Skin of body (tissue), 2 donors: ENCODE measurements around the gene PRL. TPM values are rescaled to one million over a fixed set of nuclear protein-coding genes. Genes with fewer than 3 reads are reported as not detected.

Source experiments
- DNase-seq: peaks from one replicate; lab custom pipeline; 2025; lab: John Stamatoyannopoulos, UW
- total RNA-seq: library from RNA; depleted of rRNA; stranded (reverse); fragments of >200 nt; gene quantifications from one replicate; pipeline ENCODE4 v1.2.3, GENCODE V29; 2014

PRL gene
- total RNA-seq, 1 donor from 2014 or later = 0.39 TPM

GRCh38 chr6:22295145-22295544 is 1.7 kb downstream of the PRL start:
- no peak for DNase-seq

GRCh38 chr6:22294301-22294700 is 2.5 kb downstream of the PRL start:
- no peak for DNase-seq

GRCh38 chr6:22290045-22290444 is 6.8 kb downstream of the PRL start:
- DNase-seq = no peak

GRCh38 chr6:22288721-22289120 is 8.1 kb downstream of the PRL start:
- no peak for DNase-seq

- no peak for DNase-seq
Observed at GRCh38 chr6:22284666-22285065, 12.2 kb downstream of the PRL start.

GRCh38 chr6:22281341-22282085 is 15.3 kb downstream of the PRL start:
- no peak for DNase-seq

GRCh38 chr6:22279427-22279826 is 17.4 kb downstream of the PRL start:
- no peak for DNase-seq

GRCh38 chr6:22271081-22271480 is 25.8 kb downstream of the PRL start:
- DNase-seq = peak; percentile 69

GRCh38 chr6:22263748-22264147 is 33.1 kb downstream of the PRL start:
- no peak for DNase-seq

- DNase-seq = no peak
Observed at GRCh38 chr6:22254886-22255285, 42.0 kb downstream of the PRL start.

- no peak for DNase-seq
Observed at GRCh38 chr6:22253955-22254655, 42.7 kb downstream of the PRL start.

- no peak for DNase-seq
Observed at GRCh38 chr6:22251348-22251747, 45.5 kb downstream of the PRL start.

- DNase-seq = no peak
Observed at GRCh38 chr6:22250486-22250885, 46.4 kb downstream of the PRL start.

GRCh38 chr6:22249711-22250350 is 47.0 kb downstream of the PRL start:
- peak; percentile 57 for DNase-seq

- DNase-seq = peak; percentile 27
Observed at GRCh38 chr6:22248513-22249308, 48.1 kb downstream of the PRL start.

GRCh38 chr6:22247916-22248482 is 48.8 kb downstream of the PRL start:
- DNase-seq = no peak

GRCh38 chr6:22240025-22240424 is 56.8 kb downstream of the PRL start:
- DNase-seq = no peak

- DNase-seq = no peak
Observed at GRCh38 chr6:22239261-22239921, 57.4 kb downstream of the PRL start.

- no peak for DNase-seq
Observed at GRCh38 chr6:22238861-22239260, 58.0 kb downstream of the PRL start.

- no peak for DNase-seq
Observed at GRCh38 chr6:22237526-22237925, 59.3 kb downstream of the PRL start.
